Activated naive CD4-positive, alpha-beta T cell (primary cell): ENCODE results near the gene ATP8B3.
"Not testable (repeated sequence)": the region's sequence is repeated elsewhere in the genome, so short reads cannot be mapped to it uniquely, and the experiment has no call there.

Experiments used
- DNase-seq, 4 experiments: peaks; one replicate each; lab custom pipeline; 2025; lab: John Stamatoyannopoulos, UW

Gene ATP8B3

GRCh38 chr19:1797313-1797712 is 14.8 kb downstream of the ATP8B3 start:
- DNase-seq: not testable (repeated sequence)

- DNase-seq: no peak
These were observed 15.5 kb downstream of the ATP8B3 start for GRCh38 chr19:1796395-1797142.

- no peak for DNase-seq
These were observed 17.5 kb downstream of the ATP8B3 start for GRCh38 chr19:1794424-1795172.

GRCh38 chr19:1791879-1792278 is 20.2 kb downstream of the ATP8B3 start:
- DNase-seq: no peak

GRCh38 chr19:1790054-1790792 is 21.9 kb downstream of the ATP8B3 start:
- no peak for DNase-seq

- DNase-seq: no peak
These were observed 22.6 kb downstream of the ATP8B3 start for GRCh38 chr19:1789261-1790041.

- no peak for DNase-seq
These were observed 25.0 kb downstream of the ATP8B3 start for GRCh38 chr19:1787116-1787515.

GRCh38 chr19:1786668-1787067 is 25.4 kb downstream of the ATP8B3 start:
- DNase-seq: no peak

- DNase-seq: no peak
These were observed 26.8 kb downstream of the ATP8B3 start for GRCh38 chr19:1785310-1785709.

GRCh38 chr19:1783874-1784273 is 28.2 kb downstream of the ATP8B3 start:
- DNase-seq: no peak

GRCh38 chr19:1783354-1783753 is 28.7 kb downstream of the ATP8B3 start:
- DNase-seq: no peak

- DNase-seq: no peak
These were observed 29.6 kb downstream of the ATP8B3 start for GRCh38 chr19:1782521-1782920.

GRCh38 chr19:1780272-1780958 is 31.7 kb downstream of the ATP8B3 start:
- DNase-seq: no peak

- no peak for DNase-seq
These were observed 32.5 kb downstream of the ATP8B3 start for GRCh38 chr19:1779574-1779973.

GRCh38 chr19:1777149-1777548 is 34.9 kb downstream of the ATP8B3 start:
- DNase-seq: no peak

GRCh38 chr19:1776606-1777147 is 35.4 kb downstream of the ATP8B3 start:
- no peak for DNase-seq

GRCh38 chr19:1775951-1776605 is 36.0 kb downstream of the ATP8B3 start:
- no peak for DNase-seq

GRCh38 chr19:1774989-1775772 is 36.9 kb downstream of the ATP8B3 start:
- no peak for DNase-seq

GRCh38 chr19:1773184-1773583 is 38.9 kb downstream of the ATP8B3 start:
- DNase-seq: no peak
